Posterior cingulate gyrus (tissue), 11 donors: ENCODE measurements around the gene GARIN5A.

Experiments
- DNase-seq, 10 donors: peaks; one replicate each; pipeline versions ENCODE4 v3.0.0 to v3.0.0-alpha.2; 2020 to 2021; ENCODE audit warnings: mixed read lengths in 3 of 10
- intact Hi-C: fragments of 100-400 bp; cut with DNase I; formaldehyde crosslinking; loops from one replicate; pipeline ENCODE4 v1.15.1; 2023

Gene GARIN5A

GRCh38 chr19:50510121-50510670 is 33.5 kb upstream of the GARIN5A start:
- peak in 5 of 10 donors; percentile 18 to 91 (median 75) for DNase-seq
- intact Hi-C loops, result loop anchor here (2.0 kb wide), 1 partner anchor 33 kb away; the partner anchor contains the start of genes EMC10 and GARIN5A

- intact Hi-C loops, result no loop called here
Observed at GRCh38 chr19:50509366-50509765, 32.7 kb upstream of the GARIN5A start.

GRCh38 chr19:50508843-50509190 is 32.2 kb upstream of the GARIN5A start:
- peak in 3 of 10 donors; percentile 4 to 33 (median 26) for DNase-seq
- intact Hi-C loops, result no loop called here

More at GRCh38 chr19:50509366-50509765, 32.7 kb upstream of the GARIN5A start:
- DNase-seq, result peak in 4 of 10 donors; percentile 22 to 64 (median 50)

- intact Hi-C loops, result no loop called here
- peak in 4 of 10 donors; percentile 16 to 77 (median 34) for DNase-seq
Observed at GRCh38 chr19:50507376-50507775, 30.7 kb upstream of the GARIN5A start.

GRCh38 chr19:50506700-50507099 is 30.1 kb upstream of the GARIN5A start:
- intact Hi-C loops, result no loop called here
- DNase-seq, result peak in 2 of 10 donors; percentile 1 to 55

- peak in 4 of 10 donors; percentile 20 to 83 (median 70) for DNase-seq
- intact Hi-C loops, result no loop called here
Observed at GRCh38 chr19:50505856-50506611, 29.4 kb upstream of the GARIN5A start.

GRCh38 chr19:50501568-50502475 is 25.2 kb upstream of the GARIN5A start:
- DNase-seq, result peak in 4 of 10 donors; percentile 16 to 77 (median 64)
- intact Hi-C loops, result no loop called here

GRCh38 chr19:50501186-50501567 is 24.5 kb upstream of the GARIN5A start:
- intact Hi-C loops, result no loop called here
- peak in 3 of 10 donors; percentile 16 to 78 (median 32) for DNase-seq

GRCh38 chr19:50500753-50501151 is 24.1 kb upstream of the GARIN5A start:
- intact Hi-C loops, result no loop called here

GRCh38 chr19:50500060-50500752 is 23.6 kb upstream of the GARIN5A start:
- DNase-seq, result peak in 5 of 10 donors; percentile 18 to 93 (median 67)
- intact Hi-C loops, result no loop called here

More at GRCh38 chr19:50500753-50501151, 24.1 kb upstream of the GARIN5A start:
- peak in 4 of 10 donors; percentile 4 to 74 (median 64) for DNase-seq

GRCh38 chr19:50498219-50499056 is 21.8 kb upstream of the GARIN5A start:
- intact Hi-C loops, result loop anchor here (10.0 kb wide), 1 partner anchor 46 kb away; no protein-coding TSS in a partner anchor

GRCh38 chr19:50497022-50497405 is 20.4 kb upstream of the GARIN5A start:
- peak in 3 of 10 donors; percentile 4 to 80 (median 75) for DNase-seq
- intact Hi-C loops, result loop anchor here (10.0 kb wide), 1 partner anchor 48 kb away; no protein-coding TSS in a partner anchor

More at GRCh38 chr19:50498219-50499056, 21.8 kb upstream of the GARIN5A start:
- no peak for DNase-seq

- peak; percentile 83 to 99 (median 90) for DNase-seq
- intact Hi-C loops, result loop anchor here (10.0 kb wide), 1 partner anchor 48 kb away; no protein-coding TSS in a partner anchor
Observed at GRCh38 chr19:50496189-50497021, 19.8 kb upstream of the GARIN5A start.

GRCh38 chr19:50495020-50495531 is 18.4 kb upstream of the GARIN5A start:
- DNase-seq, result no peak
- intact Hi-C loops, result loop anchor here (10.0 kb wide), 1 partner anchor 50 kb away; no protein-coding TSS in a partner anchor

- intact Hi-C loops, result loop anchor here (10.0 kb wide), 1 partner anchor 50 kb away; no protein-coding TSS in a partner anchor
- DNase-seq, result peak in 2 of 10 donors; percentile 6 to 47
Observed at GRCh38 chr19:50494186-50495019, 17.8 kb upstream of the GARIN5A start.

GRCh38 chr19:50493171-50493570 is 16.5 kb upstream of the GARIN5A start:
- DNase-seq, result peak in 3 of 10 donors; percentile 6 to 57 (median 35)
- intact Hi-C loops, result loop anchor here (10.0 kb wide), 1 partner anchor 52 kb away; no protein-coding TSS in a partner anchor
